Measurements from ENCODE around the gene ZDHHC24.

The ZDHHC24 gene

GRCh38 chr11:66564984-66565383, 19.1 kb upstream of the ZDHHC24 start:
- DNase-seq (ENCODE audit: low spot score), result no peak

GRCh38 chr11:66564538-66564937, 18.7 kb upstream of the ZDHHC24 start:
- DNase-seq (ENCODE audit: low spot score), result no peak

GRCh38 chr11:66563832-66564231, 18.0 kb upstream of the ZDHHC24 start:
- DNase-seq (ENCODE audit: low spot score), result no peak

GRCh38 chr11:66562907-66563583, 17.2 kb upstream of the ZDHHC24 start:
- no peak for DNase-seq (ENCODE audit: low spot score)

- no peak for DNase-seq (ENCODE audit: low spot score)
Observed at GRCh38 chr11:66562275-66562674, 16.4 kb upstream of the ZDHHC24 start.

GRCh38 chr11:66561975-66562248, 16.1 kb upstream of the ZDHHC24 start:
- no peak for DNase-seq (ENCODE audit: low spot score)

GRCh38 chr11:66561178-66561974, 15.5 kb upstream of the ZDHHC24 start:
- no peak for DNase-seq (ENCODE audit: low spot score)

GRCh38 chr11:66559866-66560676, 14.2 kb upstream of the ZDHHC24 start:
- no peak for DNase-seq (ENCODE audit: low spot score)

- no peak for DNase-seq (ENCODE audit: low spot score)
Observed at GRCh38 chr11:66559142-66559865, 13.5 kb upstream of the ZDHHC24 start.

GRCh38 chr11:66557733-66558326, 12.0 kb upstream of the ZDHHC24 start:
- no peak for DNase-seq (ENCODE audit: low spot score)

- no peak for DNase-seq (ENCODE audit: low spot score)
Observed at GRCh38 chr11:66556086-66556485, 10.2 kb upstream of the ZDHHC24 start.

- DNase-seq (ENCODE audit: low spot score), result no peak
Observed at GRCh38 chr11:66555416-66555815, 9.6 kb upstream of the ZDHHC24 start.

GRCh38 chr11:66554602-66555001, 8.8 kb upstream of the ZDHHC24 start:
- DNase-seq (ENCODE audit: low spot score), result no peak

- no peak for DNase-seq (ENCODE audit: low spot score)
Observed at GRCh38 chr11:66550887-66551286, 5.0 kb upstream of the ZDHHC24 start.

- DNase-seq (ENCODE audit: low spot score), result no peak
Observed at GRCh38 chr11:66549696-66550095, 3.8 kb upstream of the ZDHHC24 start.

GRCh38 chr11:66548774-66549630, 3.2 kb upstream of the ZDHHC24 start:
- no peak for DNase-seq (ENCODE audit: low spot score)

- DNase-seq (ENCODE audit: low spot score), result no peak
Observed at GRCh38 chr11:66548041-66548440, 2.2 kb upstream of the ZDHHC24 start.

- no peak for DNase-seq (ENCODE audit: low spot score)
Observed at GRCh38 chr11:66547662-66548009, 1.8 kb upstream of the ZDHHC24 start.

GRCh38 chr11:66546966-66547661, 1.3 kb upstream of the ZDHHC24 start:
- no peak for DNase-seq (ENCODE audit: low spot score)

GRCh38 chr11:66546368-66546965, 619 bp upstream of the ZDHHC24 start, which contains the start of gene ACTN3:
TSS of gene ACTN3 (plus strand) at chr11:66546903. CDS start at chr11:66546938, 35 bp downstream.
- DNase-seq (ENCODE audit: low spot score), result no peak
